KOPT-K1 (cell line): Measurements from ENCODE around the gene KRT1.

ENCODE experiments used
- H3K27ac ChIP-seq: fragments of 200-600 bp; sonication (generic); 2 replicates; pipeline ENCODE4 v1.5.1; 2016; ENCODE audit warnings: antibody characterized with exemption, mild to moderate bottlenecking, low read depth, low read length; ENCODE audit not compliant: poor library complexity, severe bottlenecking
- H3K36me3 ChIP-seq: fragments of 200-600 bp; sonication (generic); 2 replicates; pipeline ENCODE4 v1.5.1; 2017; ENCODE audit warnings: antibody characterized with exemption, mild to moderate bottlenecking, low read length, moderate library complexity; ENCODE audit not compliant: insufficient read depth
- H3K9me3 ChIP-seq: fragments of 200-600 bp; sonication (generic); 2 replicates; pipeline ENCODE4 v1.5.1; 2017; ENCODE audit warnings: antibody characterized with exemption, low read length, mild to moderate bottlenecking; ENCODE audit not compliant: insufficient read depth, poor library complexity, severe bottlenecking

Gene KRT1

GRCh38 chr12:52667509-52667908 is 12.7 kb downstream of the KRT1 start:
- H3K27ac ChIP-seq: no peak overlapping the region
- no peaks in the 10 kb centered on the region for H3K9me3 ChIP-seq
- H3K36me3 ChIP-seq: no peaks in the 10 kb centered on the region

GRCh38 chr12:52666471-52666870 is 13.7 kb downstream of the KRT1 start:
- Histone ChIP-seq H3K27ac (no peak overlapping the region), H3K9me3 (no peaks in the 10 kb centered on the region), H3K36me3 (no peaks in the 10 kb centered on the region)

- Histone ChIP-seq H3K27ac (no peak overlapping the region), H3K9me3 (no peaks in the 10 kb centered on the region), H3K36me3 (no peaks in the 10 kb centered on the region)
These were observed 16.8 kb downstream of the KRT1 start for GRCh38 chr12:52663420-52663819.

GRCh38 chr12:52662918-52663229 is 17.3 kb downstream of the KRT1 start:
- Histone ChIP-seq H3K9me3 (no peaks in the 10 kb centered on the region), H3K27ac (no peak overlapping the region), H3K36me3 (no peaks in the 10 kb centered on the region)

GRCh38 chr12:52662093-52662917 is 17.9 kb downstream of the KRT1 start:
- H3K9me3 ChIP-seq: no peaks in the 10 kb centered on the region
- no peak overlapping the region for H3K27ac ChIP-seq

GRCh38 chr12:52661668-52662067 is 18.5 kb downstream of the KRT1 start:
- no peaks in the 10 kb centered on the region for H3K9me3 ChIP-seq
- H3K36me3 ChIP-seq: no peaks in the 10 kb centered on the region
- no peak overlapping the region for H3K27ac ChIP-seq

More at GRCh38 chr12:52662093-52662917, 17.9 kb downstream of the KRT1 start:
- H3K36me3 ChIP-seq: no peaks in the 10 kb centered on the region

- no peaks in the 10 kb centered on the region for H3K36me3 ChIP-seq
- no peak overlapping the region for H3K27ac ChIP-seq
- H3K9me3 ChIP-seq: no peaks in the 10 kb centered on the region
These were observed 19.2 kb downstream of the KRT1 start for GRCh38 chr12:52660934-52661499.

GRCh38 chr12:52659951-52660350 is 20.3 kb downstream of the KRT1 start:
- H3K36me3 ChIP-seq: no peaks in the 10 kb centered on the region
- no peaks in the 10 kb centered on the region for H3K9me3 ChIP-seq
- H3K27ac ChIP-seq: no peak overlapping the region

GRCh38 chr12:52659395-52659794 is 20.8 kb downstream of the KRT1 start:
- Histone ChIP-seq H3K9me3 (no peaks in the 10 kb centered on the region), H3K36me3 (no peaks in the 10 kb centered on the region), H3K27ac (no peak overlapping the region)

- no peaks in the 10 kb centered on the region for H3K36me3 ChIP-seq
- no peak overlapping the region for H3K27ac ChIP-seq
- H3K9me3 ChIP-seq: no peaks in the 10 kb centered on the region
These were observed 22.0 kb downstream of the KRT1 start for GRCh38 chr12:52658196-52658595.

- no peaks in the 10 kb centered on the region for H3K9me3 ChIP-seq
- no peaks in the 10 kb centered on the region for H3K36me3 ChIP-seq
- no peak overlapping the region for H3K27ac ChIP-seq
These were observed 22.8 kb downstream of the KRT1 start for GRCh38 chr12:52657250-52657902.

- Histone ChIP-seq H3K9me3 (no peaks in the 10 kb centered on the region), H3K27ac (no peak overlapping the region), H3K36me3 (no peaks in the 10 kb centered on the region)
These were observed 23.6 kb downstream of the KRT1 start for GRCh38 chr12:52656616-52657015.

- H3K36me3 ChIP-seq: no peaks in the 10 kb centered on the region
- H3K27ac ChIP-seq: no peak overlapping the region
- H3K9me3 ChIP-seq: no peaks in the 10 kb centered on the region
These were observed 24.5 kb downstream of the KRT1 start for GRCh38 chr12:52655720-52656124.

GRCh38 chr12:52655251-52655650 is 25.0 kb downstream of the KRT1 start:
- Histone ChIP-seq H3K27ac (no peak overlapping the region), H3K36me3 (no peaks in the 10 kb centered on the region), H3K9me3 (no peaks in the 10 kb centered on the region)

- Histone ChIP-seq H3K9me3 (no peaks in the 10 kb centered on the region), H3K36me3 (no peaks in the 10 kb centered on the region), H3K27ac (no peak within 1 kb of the TSS)
These were observed 28.4 kb downstream of the KRT1 start, which contains the start of gene KRT2 for GRCh38 chr12:52651726-52652261. Gene KRT2, minus strand, starts transcription at chr12:52652211. Its CDS starts 69 bp downstream, at chr12:52652142.
